ES-I3 (cell line): Measurements from ENCODE around the gene ACE.

Experiments
- H3K36me3 ChIP-seq: 2 replicates; pipeline ENCODE4 v1.6.1; 2013; ENCODE audit warnings: mild to moderate bottlenecking, low read length, control low read depth, moderate library complexity; ENCODE audit not compliant: insufficient read depth
- H3K4me1 ChIP-seq: 2 replicates; pipeline ENCODE4 v1.6.1; 2013; ENCODE audit warnings: mild to moderate bottlenecking, control low read depth, low read length; ENCODE audit not compliant: insufficient read depth
- H3K9ac ChIP-seq: 2 replicates; pipeline ENCODE4 v1.6.1; 2013; ENCODE audit warnings: low read depth, mild to moderate bottlenecking, low read length, moderate library complexity
- H3K9me3 ChIP-seq: 2 replicates; pipeline ENCODE4 v1.6.1; 2013; ENCODE audit warnings: mild to moderate bottlenecking, low read length, moderate library complexity; ENCODE audit not compliant: control insufficient read depth, insufficient read depth

The ACE gene

DNA sequence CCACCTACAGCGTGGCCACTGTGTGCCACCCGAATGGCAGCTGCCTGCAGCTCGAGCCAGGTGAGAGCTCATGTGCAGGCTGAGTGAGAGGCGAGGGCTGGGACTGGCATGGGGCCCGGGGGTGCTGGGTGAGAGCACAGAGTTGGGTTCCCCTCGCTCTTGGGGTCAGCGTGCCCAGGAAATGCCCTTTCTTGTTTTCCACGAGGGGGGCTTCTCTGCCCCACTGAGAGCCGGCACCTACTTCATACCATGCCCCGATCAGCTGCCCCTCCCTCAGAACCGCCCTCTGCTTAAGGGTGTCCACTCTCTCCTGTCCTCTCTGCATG lies 10.1 kb downstream of the ACE start:
- Histone ChIP-seq H3K36me3 (no peaks in the 10 kb centered on the region), H3K9ac (no peak overlapping the region), H3K9me3 (no peaks in the 10 kb centered on the region), H3K4me1 (peaks cover 3% of the 10 kb centered on the region; the same call in 1 of the 2 replicates)

- no peaks in the 10 kb centered on the region for H3K36me3 ChIP-seq
- H3K4me1 ChIP-seq, result peaks cover 3% of the 10 kb centered on the region; the same call in 1 of the 2 replicates
- H3K9me3 ChIP-seq, result no peaks in the 10 kb centered on the region
- no peak overlapping the region for H3K9ac ChIP-seq
These were observed 12.0 kb downstream of the ACE start for GRCh38 chr17:63488851-63489250.

DNA sequence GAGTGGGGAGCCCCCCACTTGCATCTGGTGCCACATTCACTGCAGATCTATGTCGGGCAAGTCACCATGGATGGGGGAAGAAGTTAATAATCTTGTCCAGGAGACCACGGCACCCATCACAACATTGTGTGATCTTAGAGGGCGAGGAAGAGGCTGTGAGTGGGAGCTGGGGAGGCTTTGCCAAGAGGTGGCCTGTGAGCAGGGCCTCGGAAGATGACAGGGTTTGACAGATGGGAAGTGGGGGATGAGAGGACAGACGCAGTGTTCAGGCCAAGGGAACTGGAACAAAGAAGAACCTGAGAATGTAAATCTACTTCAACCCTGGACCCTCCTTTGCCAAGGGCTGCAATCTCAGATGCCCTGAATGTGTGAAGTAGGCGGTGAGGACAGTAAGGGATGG lies 12.4 kb downstream of the ACE start:
- Histone ChIP-seq H3K9ac (no peak overlapping the region), H3K4me1 (peaks cover 3% of the 10 kb centered on the region; the same call in 1 of the 2 replicates), H3K36me3 (no peaks in the 10 kb centered on the region), H3K9me3 (no peaks in the 10 kb centered on the region)

DNA sequence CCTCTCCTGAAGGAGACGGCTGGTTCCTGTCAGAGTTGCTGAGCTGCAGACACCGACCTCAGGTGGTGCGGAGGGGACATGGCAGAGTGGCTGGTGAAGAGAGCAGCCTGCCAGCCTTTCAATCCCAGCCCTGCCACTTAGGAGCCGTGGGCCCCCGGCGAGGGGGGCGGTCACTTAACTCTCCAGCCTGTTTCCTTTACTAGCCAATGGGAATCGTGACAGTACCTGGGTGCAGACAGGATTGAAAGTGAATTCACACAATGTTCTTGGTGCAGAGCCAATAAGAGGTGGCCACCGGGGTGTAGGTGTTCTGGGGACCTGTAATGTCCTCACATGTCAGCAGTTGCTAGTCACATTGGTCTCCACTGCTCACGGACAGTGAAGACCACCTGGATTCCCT lies 13.5 kb downstream of the ACE start:
- H3K36me3 ChIP-seq, result no peaks in the 10 kb centered on the region
- peaks cover 3% of the 10 kb centered on the region; the same call in 1 of the 2 replicates for H3K4me1 ChIP-seq
- no peak overlapping the region for H3K9ac ChIP-seq
- no peaks in the 10 kb centered on the region for H3K9me3 ChIP-seq

DNA sequence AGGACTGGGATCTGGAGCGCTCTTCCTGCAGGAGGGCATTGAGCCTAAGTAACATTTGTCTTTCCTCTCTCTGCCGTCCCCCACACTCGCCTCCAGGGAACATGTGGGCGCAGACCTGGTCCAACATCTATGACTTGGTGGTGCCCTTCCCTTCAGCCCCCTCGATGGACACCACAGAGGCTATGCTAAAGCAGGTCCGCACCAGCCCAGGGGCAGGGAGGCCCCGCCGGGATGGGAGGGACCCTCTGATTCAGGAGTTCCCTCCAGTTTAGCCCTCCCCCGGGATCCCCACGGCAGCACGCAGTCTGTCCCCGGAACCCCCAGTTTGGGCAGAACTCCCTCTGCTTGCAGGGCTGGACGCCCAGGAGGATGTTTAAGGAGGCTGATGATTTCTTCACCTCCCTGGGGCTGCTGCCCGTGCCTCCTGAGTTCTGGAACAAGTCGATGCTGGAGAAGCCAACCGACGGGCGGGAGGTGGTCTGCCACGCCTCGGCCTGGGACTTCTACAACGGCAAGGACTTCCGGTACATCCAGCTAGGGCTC lies 14.1 kb downstream of the ACE start:
- Histone ChIP-seq H3K36me3 (no peaks in the 10 kb centered on the region), H3K4me1 (peaks cover 3% of the 10 kb centered on the region; the same call in 1 of the 2 replicates), H3K9me3 (no peaks in the 10 kb centered on the region), H3K9ac (no peak overlapping the region)

DNA sequence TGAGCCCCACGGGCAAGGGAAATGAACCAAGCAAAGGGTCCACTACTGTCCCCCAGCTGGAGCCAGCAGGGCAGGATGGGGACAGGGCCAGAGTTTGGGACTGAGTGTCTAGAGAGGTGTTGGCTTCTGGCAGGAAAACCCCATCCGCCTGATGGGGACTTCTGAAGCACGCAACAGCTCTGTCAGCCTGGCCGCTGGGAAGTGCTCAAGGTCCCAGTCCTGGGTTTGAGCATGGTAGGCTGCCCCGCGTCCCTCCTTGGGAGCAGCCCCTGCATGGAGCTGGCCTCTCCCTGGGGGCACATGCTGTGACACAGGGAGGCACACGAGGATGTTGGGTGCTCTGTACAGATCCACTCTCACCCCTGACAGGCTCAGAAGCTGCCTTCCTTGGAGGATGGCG lies 14.6 kb downstream of the ACE start:
- Histone ChIP-seq H3K36me3 (no peaks in the 10 kb centered on the region), H3K9me3 (no peaks in the 10 kb centered on the region), H3K9ac (no peak overlapping the region), H3K4me1 (peaks cover 3% of the 10 kb centered on the region; the same call in 1 of the 2 replicates)

DNA sequence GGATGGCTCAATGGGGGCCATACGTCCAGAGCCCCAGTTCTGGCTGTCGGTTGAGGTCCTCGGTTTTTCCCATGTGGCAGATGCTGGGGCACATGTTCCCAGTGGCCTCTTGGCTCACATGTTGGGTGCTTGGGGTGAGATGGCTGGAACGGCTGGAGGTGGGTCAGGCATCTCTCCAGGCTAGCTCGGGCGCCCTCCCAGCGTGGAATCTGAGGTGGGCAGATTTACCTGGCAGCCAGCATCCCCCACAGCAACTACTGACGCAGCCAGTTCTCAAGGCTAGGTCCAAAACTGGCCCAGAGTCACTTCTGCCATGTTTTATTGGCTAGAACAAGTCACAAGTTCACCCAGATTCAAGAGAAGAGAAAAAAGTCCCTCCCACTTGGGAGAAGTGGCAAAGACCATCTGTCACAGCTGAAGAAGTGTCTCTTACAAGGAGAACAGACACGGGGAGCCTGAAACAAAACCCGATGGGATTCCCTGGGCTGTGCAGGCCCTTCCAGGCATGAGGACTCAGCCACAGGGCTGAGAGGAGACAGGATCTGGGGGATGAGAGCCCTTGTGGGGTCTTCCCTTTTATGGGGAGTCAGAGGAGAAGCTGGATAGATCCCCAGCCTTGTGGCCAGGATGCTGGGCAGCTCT lies 15.2 kb downstream of the ACE start:
- no peaks in the 10 kb centered on the region for H3K9me3 ChIP-seq
- peaks cover 3% of the 10 kb centered on the region; the same call in 1 of the 2 replicates for H3K4me1 ChIP-seq
- no peaks in the 10 kb centered on the region for H3K36me3 ChIP-seq
- no peak overlapping the region for H3K9ac ChIP-seq

DNA sequence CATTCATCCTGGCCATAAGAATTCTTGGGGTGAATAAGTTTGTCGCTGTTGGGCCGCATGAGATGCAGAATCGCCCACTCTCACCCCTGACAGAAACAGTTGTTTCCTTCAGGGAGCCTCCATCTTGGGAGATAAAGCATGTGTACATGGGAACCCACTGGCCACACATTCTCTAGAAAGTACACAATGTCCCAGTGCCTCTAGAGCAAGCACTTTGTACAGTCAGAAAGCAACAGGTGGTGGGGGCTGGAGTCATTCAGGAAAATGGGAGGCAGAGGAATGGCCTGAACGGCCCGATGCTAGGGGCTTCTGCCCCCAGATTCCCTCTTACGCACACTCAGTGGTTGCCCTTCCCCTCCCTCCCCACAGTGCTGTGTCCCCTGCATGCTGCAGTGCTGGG lies 16.1 kb downstream of the ACE start:
- Histone ChIP-seq H3K9me3 (no peaks in the 10 kb centered on the region), H3K9ac (no peak overlapping the region), H3K4me1 (peaks cover 3% of the 10 kb centered on the region; the same call in 1 of the 2 replicates), H3K36me3 (no peaks in the 10 kb centered on the region)

DNA sequence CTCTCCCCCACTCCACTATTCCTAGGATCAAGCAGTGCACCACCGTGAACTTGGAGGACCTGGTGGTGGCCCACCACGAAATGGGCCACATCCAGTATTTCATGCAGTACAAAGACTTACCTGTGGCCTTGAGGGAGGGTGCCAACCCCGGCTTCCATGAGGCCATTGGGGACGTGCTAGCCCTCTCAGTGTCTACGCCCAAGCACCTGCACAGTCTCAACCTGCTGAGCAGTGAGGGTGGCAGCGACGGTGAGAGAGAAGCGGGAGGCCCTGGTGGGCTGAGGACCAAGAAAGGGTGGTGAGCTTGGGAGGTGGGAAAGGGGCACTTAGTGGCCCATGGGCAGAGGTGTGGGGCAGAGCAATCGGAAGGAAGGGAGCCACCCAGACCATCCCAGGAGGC lies 16.6 kb downstream of the ACE start:
- H3K4me1 ChIP-seq, result peaks cover 3% of the 10 kb centered on the region; the same call in 1 of the 2 replicates
- H3K36me3 ChIP-seq, result no peaks in the 10 kb centered on the region
- no peaks in the 10 kb centered on the region for H3K9me3 ChIP-seq
- no peak overlapping the region for H3K9ac ChIP-seq

GRCh38 chr17:63494300-63494928 lies 17.6 kb downstream of the ACE start:
- Histone ChIP-seq H3K9ac (no peak overlapping the region), H3K4me1 (peaks cover 3% of the 10 kb centered on the region; the same call in 1 of the 2 replicates), H3K9me3 (no peaks in the 10 kb centered on the region), H3K36me3 (no peaks in the 10 kb centered on the region)

- H3K9ac ChIP-seq, result no peak overlapping the region
- H3K36me3 ChIP-seq, result no peaks in the 10 kb centered on the region
- peaks cover 2% of the 10 kb centered on the region; the same call in 1 of the 2 replicates for H3K4me1 ChIP-seq
- no peaks in the 10 kb centered on the region for H3K9me3 ChIP-seq
These were observed 18.6 kb downstream of the ACE start for GRCh38 chr17:63495491-63495890.

- Histone ChIP-seq H3K36me3 (no peaks in the 10 kb centered on the region), H3K9me3 (no peaks in the 10 kb centered on the region), H3K9ac (no peak overlapping the region), H3K4me1 (no peaks in the 10 kb centered on the region; the same call in 1 of the 2 replicates)
These were observed 19.3 kb downstream of the ACE start for GRCh38 chr17:63496177-63496576.

DNA sequence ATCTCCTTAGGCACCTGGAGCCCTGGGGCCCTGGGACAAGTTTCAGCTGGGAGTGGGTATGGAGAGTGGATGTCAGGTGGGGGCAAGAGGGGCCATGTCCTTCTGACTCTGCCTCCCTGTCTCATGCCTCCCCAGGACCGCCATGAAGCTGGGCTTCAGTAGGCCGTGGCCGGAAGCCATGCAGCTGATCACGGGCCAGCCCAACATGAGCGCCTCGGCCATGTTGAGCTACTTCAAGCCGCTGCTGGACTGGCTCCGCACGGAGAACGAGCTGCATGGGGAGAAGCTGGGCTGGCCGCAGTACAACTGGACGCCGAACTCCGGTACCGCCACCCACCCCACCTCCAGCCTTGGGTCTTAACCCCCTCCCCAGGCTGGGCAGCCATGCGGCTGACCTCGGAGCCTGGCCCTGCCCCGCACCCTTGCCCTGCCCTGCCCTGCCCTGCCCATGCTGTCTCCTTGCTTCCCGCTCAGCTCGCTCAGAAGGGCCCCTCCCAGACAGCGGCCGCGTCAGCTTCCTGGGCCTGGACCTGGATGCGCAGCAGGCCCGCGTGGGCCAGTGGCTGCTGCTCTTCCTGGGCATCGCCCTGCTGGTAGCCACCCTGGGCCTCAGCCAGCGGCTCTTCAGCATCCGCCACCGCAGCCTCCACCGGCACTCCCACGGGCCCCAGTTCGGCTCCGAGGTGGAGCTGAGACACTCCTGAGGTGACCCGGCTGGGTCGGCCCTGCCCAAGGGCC lies 20.0 kb downstream of the ACE start:
- H3K36me3 ChIP-seq, result no peaks in the 10 kb centered on the region
- no peak overlapping the region for H3K9ac ChIP-seq
- H3K9me3 ChIP-seq, result no peaks in the 10 kb centered on the region
- no peaks in the 10 kb centered on the region; the same call in 1 of the 2 replicates for H3K4me1 ChIP-seq

DNA sequence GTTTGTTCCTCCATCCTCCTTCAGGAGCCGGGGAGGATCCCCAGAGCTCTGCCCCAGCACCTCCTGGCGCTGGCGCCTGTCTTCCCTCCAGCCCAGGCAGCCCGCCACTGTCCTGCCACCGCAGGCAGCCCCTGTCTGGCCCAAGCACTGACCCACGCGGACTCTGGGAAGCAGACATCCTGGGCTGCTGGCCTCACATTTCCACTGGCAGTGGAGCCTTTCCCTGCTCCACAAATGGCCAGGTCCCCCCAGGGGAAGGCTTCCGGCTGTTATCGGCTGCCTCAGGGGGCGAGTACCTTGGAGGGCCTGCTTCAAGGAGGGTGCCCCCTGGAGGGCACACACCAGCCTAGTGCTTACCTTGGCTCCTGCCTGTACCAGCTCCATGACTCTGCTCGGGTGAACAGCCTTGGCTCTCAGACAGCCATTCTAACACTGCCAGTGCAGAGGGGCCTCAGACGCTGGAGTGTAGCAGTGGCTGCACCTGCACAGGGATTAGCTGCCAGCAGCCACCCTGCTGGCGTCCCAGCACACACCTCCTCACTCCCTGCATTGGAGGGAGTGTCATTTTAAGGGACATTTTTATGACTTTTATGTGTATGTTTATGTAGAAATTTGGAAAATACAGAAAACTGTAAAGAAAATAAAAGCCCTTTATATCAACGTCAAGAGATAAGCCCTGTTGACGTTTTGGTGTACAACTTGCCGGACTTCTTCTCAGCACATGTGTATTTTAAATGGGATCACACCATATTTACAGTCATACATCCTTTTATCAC lies 21.0 kb downstream of the ACE start:
- no peaks in the 10 kb centered on the region for H3K9me3 ChIP-seq
- H3K9ac ChIP-seq, result no peak overlapping the region
- no peaks in the 10 kb centered on the region; the same call in 1 of the 2 replicates for H3K4me1 ChIP-seq
- no peaks in the 10 kb centered on the region for H3K36me3 ChIP-seq
